Eye (tissue), 1 donor: Measurements from ENCODE around the gene LRRFIP1.

ENCODE experiments used
- DNase-seq: peaks from one replicate; pipeline ENCODE4 v3.0.0-alpha.2; 2015

Gene LRRFIP1

GRCh38 chr2:237623428-237624403 lies 3.7 kb upstream of the LRRFIP1 start:
- DNase-seq = no peak

GRCh38 chr2:237624565-237624964 lies 2.8 kb upstream of the LRRFIP1 start:
- no peak for DNase-seq

GRCh38 chr2:237625216-237625705 lies 2.1 kb upstream of the LRRFIP1 start:
- DNase-seq = no peak

- peak; percentile 43 for DNase-seq
Measured at GRCh38 chr2:237625777-237626176, 1.6 kb upstream of the LRRFIP1 start.

- DNase-seq = peak; percentile 65
Measured at GRCh38 chr2:237626813-237627440, 460 bp upstream of the LRRFIP1 start.

- peak; percentile 50 for DNase-seq
Measured at GRCh38 chr2:237628247-237629187, 1.1 kb downstream of the LRRFIP1 start.

GRCh38 chr2:237629188-237629534 lies 1.8 kb downstream of the LRRFIP1 start:
- DNase-seq = no peak

GRCh38 chr2:237629739-237630138 lies 2.4 kb downstream of the LRRFIP1 start:
- DNase-seq = no peak

- no peak for DNase-seq
Measured at GRCh38 chr2:237630216-237631000, 3.0 kb downstream of the LRRFIP1 start.

- no peak for DNase-seq
Measured at GRCh38 chr2:237631007-237631785, 3.8 kb downstream of the LRRFIP1 start.

GRCh38 chr2:237631801-237632585 lies 4.6 kb downstream of the LRRFIP1 start:
- DNase-seq = no peak

- DNase-seq = no peak
Measured at GRCh38 chr2:237633061-237633561, 5.7 kb downstream of the LRRFIP1 start.

GRCh38 chr2:237636578-237636977 lies 9.2 kb downstream of the LRRFIP1 start:
- no peak for DNase-seq

GRCh38 chr2:237637429-237638135 lies 10.2 kb downstream of the LRRFIP1 start:
- DNase-seq = no peak

- DNase-seq = no peak
Measured at GRCh38 chr2:237638176-237638575, 10.8 kb downstream of the LRRFIP1 start.

GRCh38 chr2:237639052-237639835 lies 11.9 kb downstream of the LRRFIP1 start:
- no peak for DNase-seq

- no peak for DNase-seq
Measured at GRCh38 chr2:237639836-237640220, 12.4 kb downstream of the LRRFIP1 start.

- DNase-seq = no peak
Measured at GRCh38 chr2:237640493-237640998, 13.2 kb downstream of the LRRFIP1 start.
